Keratinocyte (primary cell): ENCODE measurements around the gene SLC25A44.

Experiments used
- CTCF ChIP-seq, 3 experiments: IDR thresholded peaks in 1 of 3; conservative IDR thresholded peaks in 1 of 3; optimal IDR thresholded peaks in 1 of 3; 2 replicates in 2 of 3; 3 replicates in 1 of 3; pipeline versions ENCODE3 to v1.5.1; 2011; ENCODE audit warnings: low read length in 3 of 3, mild to moderate bottlenecking in 3 of 3, moderate library complexity in 2 of 3, control low read depth in 1 of 3, inconsistent platforms in 1 of 3; ENCODE audit not compliant: insufficient read depth in 2 of 3; ENCODE audit errors: extremely low read depth in 1 of 3
- EZH2 ChIP-seq: IDR thresholded peaks from one replicate; pipeline ENCODE4 v1.6.1; 2012; ENCODE audit warnings: inconsistent platforms, mild to moderate bottlenecking, low read length, moderate library complexity

- TF ChIP-seq CTCF (optimal IDR thresholded peaks at IDR 0.05 in 1 of 3, IDR thresholded peaks at IDR 0.05 in 1 of 3, conservative IDR thresholded peaks at IDR 0.05 in 1 of 3; ENCODE audit: extremely low read depth in 1 of 3, insufficient read depth in 2 of 3, low read length in 3 of 3), result no peak
- TF ChIP-seq EZH2, result no peak
Observed at GRCh38 chr1:156213644-156213966, 19.7 kb downstream of the SLC25A44 start.
